ENCODE measurements around the gene FANCE. TPM values are rescaled to one million over a fixed set of nuclear protein-coding genes. Genes with fewer than 3 reads are reported as not detected.

The FANCE gene
- total RNA-seq, 1 donor from 2014 or later = 4.1 TPM

GRCh38 chr6:35476004-35476403 is 23.9 kb downstream of the FANCE start:
- intact Hi-C loops (cut with DNase I) = no loop called here
- ATAC-seq (no peak), DNase-seq (ENCODE audit: missing footprints) (no peak)

- no peak for ATAC-seq
- intact Hi-C loops (cut with DNase I) = no loop called here
- DNase-seq (ENCODE audit: missing footprints) = no peak
Observed at GRCh38 chr6:35477028-35477427, 24.9 kb downstream of the FANCE start.

GRCh38 chr6:35477551-35478179 is 25.5 kb downstream of the FANCE start:
- ATAC-seq (no peak), DNase-seq (ENCODE audit: missing footprints) (no peak)
- intact Hi-C loops (cut with DNase I) = no loop called here

GRCh38 chr6:35478259-35478658 is 26.1 kb downstream of the FANCE start:
- intact Hi-C loops (cut with DNase I) = no loop called here
- no peak for ATAC-seq
- DNase-seq (ENCODE audit: missing footprints) = no peak

- ATAC-seq (no peak), DNase-seq (ENCODE audit: missing footprints) (peak; percentile 48)
- intact Hi-C loops (cut with DNase I) = no loop called here
Observed at GRCh38 chr6:35480176-35480575, 28.0 kb downstream of the FANCE start.

- DNase-seq (ENCODE audit: missing footprints) (no peak), ATAC-seq (no peak)
- intact Hi-C loops (cut with DNase I) = no loop called here
Observed at GRCh38 chr6:35481226-35481625, 29.1 kb downstream of the FANCE start.

- ATAC-seq (no peak), DNase-seq (ENCODE audit: missing footprints) (no peak)
- intact Hi-C loops (cut with DNase I) = no loop called here
Observed at GRCh38 chr6:35483062-35483461, 30.9 kb downstream of the FANCE start.

GRCh38 chr6:35483490-35483889 is 31.4 kb downstream of the FANCE start:
- no peak for DNase-seq (ENCODE audit: missing footprints)

GRCh38 chr6:35483893-35484645 is 31.9 kb downstream of the FANCE start:
- no peak for ATAC-seq
- DNase-seq (ENCODE audit: missing footprints) = no peak
- intact Hi-C loops (cut with DNase I) = no loop called here

More at GRCh38 chr6:35483490-35483889, 31.4 kb downstream of the FANCE start:
- intact Hi-C loops (cut with DNase I) = no loop called here
- no peak for ATAC-seq

GRCh38 chr6:35484921-35485392 is 32.8 kb downstream of the FANCE start:
- DNase-seq (ENCODE audit: missing footprints) = no peak
- intact Hi-C loops (cut with DNase I) = no loop called here
- ATAC-seq = no peak

- intact Hi-C loops (cut with DNase I) = no loop called here
- no peak for DNase-seq (ENCODE audit: missing footprints)
- ATAC-seq = peak; percentile 27
Observed at GRCh38 chr6:35485402-35485877, 33.3 kb downstream of the FANCE start.

- DNase-seq (ENCODE audit: missing footprints) = no peak
- intact Hi-C loops (cut with DNase I) = no loop called here
- peak; percentile 55 for ATAC-seq
Observed at GRCh38 chr6:35486005-35486925, 34.1 kb downstream of the FANCE start.

GRCh38 chr6:35487658-35488516 is 35.7 kb downstream of the FANCE start:
- ATAC-seq (no peak), DNase-seq (ENCODE audit: missing footprints) (no peak)
- intact Hi-C loops (cut with DNase I) = no loop called here

GRCh38 chr6:35488517-35488862 is 36.4 kb downstream of the FANCE start:
- ATAC-seq (no peak), DNase-seq (ENCODE audit: missing footprints) (no peak)
- intact Hi-C loops (cut with DNase I) = no loop called here

- intact Hi-C loops (cut with DNase I) = no loop called here
- DNase-seq (ENCODE audit: missing footprints) (no peak), ATAC-seq (no peak)
Observed at GRCh38 chr6:35489066-35489465, 36.9 kb downstream of the FANCE start.

- ATAC-seq = peak; percentile 63
- intact Hi-C loops (cut with DNase I) = no loop called here
- DNase-seq (ENCODE audit: missing footprints) = peak; percentile 89
Observed at GRCh38 chr6:35489995-35490791, 38.1 kb downstream of the FANCE start.

GRCh38 chr6:35490821-35491557 is 38.9 kb downstream of the FANCE start:
- intact Hi-C loops (cut with DNase I) = no loop called here
- DNase-seq (ENCODE audit: missing footprints) = no peak
- no peak for ATAC-seq
